ENCODE data around the gene SIK3.

SIK3 gene

DNA sequence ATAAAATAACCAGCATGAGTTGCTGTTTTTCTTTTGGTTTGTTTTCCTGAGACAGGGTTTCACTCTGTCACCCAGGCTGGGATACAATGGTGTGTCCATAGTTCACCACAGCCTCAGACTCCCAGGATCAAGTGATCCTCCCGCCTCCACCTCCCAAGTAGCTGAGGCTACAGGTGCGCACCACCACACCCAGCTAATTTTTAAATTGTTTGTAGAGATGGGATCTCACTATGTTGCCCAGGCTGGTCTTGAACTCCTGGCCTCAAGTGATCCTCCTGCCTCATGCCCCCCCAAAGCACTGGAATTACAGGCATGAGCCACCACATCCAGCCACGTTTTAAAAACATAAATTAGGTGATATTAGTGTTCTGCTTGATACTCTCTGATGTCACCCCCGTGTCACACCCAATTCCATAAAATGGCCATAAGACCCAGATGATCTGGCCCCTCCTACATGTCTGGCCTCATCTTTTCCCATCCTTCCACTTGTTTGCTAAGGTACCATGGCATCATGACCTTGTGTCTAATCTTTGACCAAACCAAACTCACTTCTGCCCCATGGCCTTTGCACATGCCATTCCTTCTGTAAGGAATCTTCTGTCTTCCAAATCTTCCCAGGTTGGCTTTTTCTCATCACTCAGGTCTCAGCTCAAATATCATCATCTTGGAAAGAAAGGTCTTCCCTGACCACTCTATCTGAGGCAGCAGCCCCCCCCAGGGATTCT, 6.3 kb downstream of the SIK3 start:
- no peak for DNase-seq (ENCODE audit: low spot score)
- TF ChIP-seq, protein P1, sequence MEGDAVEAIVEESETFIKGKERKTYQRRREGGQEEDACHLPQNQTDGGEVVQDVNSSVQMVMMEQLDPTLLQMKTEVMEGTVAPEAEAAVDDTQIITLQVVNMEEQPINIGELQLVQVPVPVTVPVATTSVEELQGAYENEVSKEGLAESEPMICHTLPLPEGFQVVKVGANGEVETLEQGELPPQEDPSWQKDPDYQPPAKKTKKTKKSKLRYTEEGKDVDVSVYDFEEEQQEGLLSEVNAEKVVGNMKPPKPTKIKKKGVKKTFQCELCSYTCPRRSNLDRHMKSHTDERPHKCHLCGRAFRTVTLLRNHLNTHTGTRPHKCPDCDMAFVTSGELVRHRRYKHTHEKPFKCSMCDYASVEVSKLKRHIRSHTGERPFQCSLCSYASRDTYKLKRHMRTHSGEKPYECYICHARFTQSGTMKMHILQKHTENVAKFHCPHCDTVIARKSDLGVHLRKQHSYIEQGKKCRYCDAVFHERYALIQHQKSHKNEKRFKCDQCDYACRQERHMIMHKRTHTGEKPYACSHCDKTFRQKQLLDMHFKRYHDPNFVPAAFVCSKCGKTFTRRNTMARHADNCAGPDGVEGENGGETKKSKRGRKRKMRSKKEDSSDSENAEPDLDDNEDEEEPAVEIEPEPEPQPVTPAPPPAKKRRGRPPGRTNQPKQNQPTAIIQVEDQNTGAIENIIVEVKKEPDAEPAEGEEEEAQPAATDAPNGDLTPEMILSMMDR (IDR thresholded peaks at IDR 0.05; ENCODE audit: extremely low read depth, missing control alignments): no peak

GRCh38 chr11:117090111-117090706, 8.0 kb downstream of the SIK3 start:
- DNase-seq (ENCODE audit: low spot score): no peak
- TF ChIP-seq, protein P1 (IDR thresholded peaks at IDR 0.05; ENCODE audit: extremely low read depth, missing control alignments): no peak

DNA sequence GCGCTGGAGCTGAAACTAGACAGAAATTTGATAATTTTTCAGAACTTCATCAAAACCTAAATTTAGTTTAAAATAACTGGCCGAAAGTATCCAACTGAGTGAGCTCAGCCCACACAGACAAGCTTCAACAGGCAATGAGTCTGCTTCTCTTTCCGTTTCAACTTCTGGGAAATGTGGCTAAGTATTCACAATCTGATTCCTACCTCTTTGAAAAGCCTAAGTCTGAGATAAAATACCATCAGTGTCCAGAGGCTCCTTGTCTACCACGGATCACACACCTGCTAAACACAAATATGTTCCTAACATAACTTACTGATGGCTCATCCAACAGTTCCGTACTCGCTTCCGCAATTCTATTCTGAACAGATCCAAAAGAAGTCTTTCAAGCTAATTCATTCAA, 8.5 kb downstream of the SIK3 start:
- TF ChIP-seq, protein P1 (IDR thresholded peaks at IDR 0.05; ENCODE audit: extremely low read depth, missing control alignments): no peak
- no peak for DNase-seq (ENCODE audit: low spot score)

- DNase-seq (ENCODE audit: low spot score): no peak
- TF ChIP-seq, protein P1 (IDR thresholded peaks at IDR 0.05; ENCODE audit: extremely low read depth, missing control alignments): no peak
Measured at GRCh38 chr11:117087446-117087845, 10.8 kb downstream of the SIK3 start.

DNA sequence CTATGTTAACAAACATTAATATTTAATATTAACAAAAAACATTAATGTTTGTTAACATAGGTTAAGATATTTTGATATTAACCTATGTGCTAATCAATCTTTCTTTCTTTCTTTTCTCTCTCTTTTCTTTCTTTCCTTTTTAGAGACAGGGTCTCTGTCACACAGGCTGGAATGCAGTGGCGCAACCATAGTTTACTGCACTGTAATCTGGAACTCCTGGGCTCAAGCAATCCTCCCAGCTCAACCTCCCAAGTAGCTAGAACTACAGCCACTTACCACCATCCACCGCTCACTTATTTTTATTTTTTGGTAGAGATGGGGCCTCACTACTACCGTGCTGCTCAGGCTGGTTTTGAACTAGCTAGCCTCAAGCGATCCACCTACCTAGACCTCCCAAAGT, 13.2 kb downstream of the SIK3 start:
- TF ChIP-seq, protein P1 (IDR thresholded peaks at IDR 0.05; ENCODE audit: extremely low read depth, missing control alignments): no peak
- DNase-seq (ENCODE audit: low spot score): no peak

GRCh38 chr11:117083011-117083935, 15.0 kb downstream of the SIK3 start:
- DNase-seq (ENCODE audit: low spot score): no peak

More at GRCh38 chr11:117083011-117083935, 15.0 kb downstream of the SIK3 start:
- TF ChIP-seq, protein P1 (IDR thresholded peaks at IDR 0.05; ENCODE audit: extremely low read depth, missing control alignments): no peak

Measured in GM20000 (cell line).